Neural cell (in vitro differentiated cells): Measurements from ENCODE around the gene C10orf90.

Experiments
- REST ChIP-seq: IDR thresholded peaks from 2 replicates; pipeline ENCODE4 v1.6.1; 2012; ENCODE audit warnings: borderline replicate concordance
- TAF1 ChIP-seq: IDR thresholded peaks from 2 replicates; pipeline ENCODE4 v1.6.1; 2012; ENCODE audit warnings: low read depth
- TF ChIP-seq, protein P1 (sequence below): fragments of 450-650 bp; IDR thresholded peaks from 2 replicates; pipeline ENCODE4 v1.5.1; 2014; ENCODE audit warnings: antibody characterized with exemption, mild to moderate bottlenecking, moderate library complexity; ENCODE audit not compliant: poor library complexity, severe bottlenecking

GRCh38 chr10:126407831-126408230 lies 262.7 kb downstream of the C10orf90 start:
- TF ChIP-seq, protein P1, sequence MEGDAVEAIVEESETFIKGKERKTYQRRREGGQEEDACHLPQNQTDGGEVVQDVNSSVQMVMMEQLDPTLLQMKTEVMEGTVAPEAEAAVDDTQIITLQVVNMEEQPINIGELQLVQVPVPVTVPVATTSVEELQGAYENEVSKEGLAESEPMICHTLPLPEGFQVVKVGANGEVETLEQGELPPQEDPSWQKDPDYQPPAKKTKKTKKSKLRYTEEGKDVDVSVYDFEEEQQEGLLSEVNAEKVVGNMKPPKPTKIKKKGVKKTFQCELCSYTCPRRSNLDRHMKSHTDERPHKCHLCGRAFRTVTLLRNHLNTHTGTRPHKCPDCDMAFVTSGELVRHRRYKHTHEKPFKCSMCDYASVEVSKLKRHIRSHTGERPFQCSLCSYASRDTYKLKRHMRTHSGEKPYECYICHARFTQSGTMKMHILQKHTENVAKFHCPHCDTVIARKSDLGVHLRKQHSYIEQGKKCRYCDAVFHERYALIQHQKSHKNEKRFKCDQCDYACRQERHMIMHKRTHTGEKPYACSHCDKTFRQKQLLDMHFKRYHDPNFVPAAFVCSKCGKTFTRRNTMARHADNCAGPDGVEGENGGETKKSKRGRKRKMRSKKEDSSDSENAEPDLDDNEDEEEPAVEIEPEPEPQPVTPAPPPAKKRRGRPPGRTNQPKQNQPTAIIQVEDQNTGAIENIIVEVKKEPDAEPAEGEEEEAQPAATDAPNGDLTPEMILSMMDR: no peak
- TF ChIP-seq TAF1: no peak
- TF ChIP-seq REST: no peak
